HG03280 (cell line): Measurements from ENCODE around the gene ASB13.
"Not testable (repeated sequence)": the region's sequence is repeated elsewhere in the genome, so short reads cannot be mapped to it uniquely, and the experiment has no call there.

ENCODE experiments used
- ATAC-seq: cut with Tn5 transposase; IDR thresholded peaks from one replicate; pipeline ENCODE4 v1.9.1; 2021; ENCODE audit warnings: mild to moderate bottlenecking, moderate library complexity; ENCODE audit not compliant: unreplicated experiment

ASB13 gene

GRCh38 chr10:5593347-5593746 lies 73.0 kb downstream of the ASB13 start:
- ATAC-seq, result not testable (repeated sequence)

GRCh38 chr10:5592070-5592469 lies 74.3 kb downstream of the ASB13 start:
- no peak for ATAC-seq

- ATAC-seq, result no peak
These were observed 75.0 kb downstream of the ASB13 start for GRCh38 chr10:5591336-5591824.

GRCh38 chr10:5590816-5591215 lies 75.6 kb downstream of the ASB13 start:
- no peak for ATAC-seq

- ATAC-seq, result no peak
These were observed 76.5 kb downstream of the ASB13 start for GRCh38 chr10:5589661-5590511.

- no peak for ATAC-seq
These were observed 77.3 kb downstream of the ASB13 start for GRCh38 chr10:5589011-5589660.
